ENCODE measurements around the gene CFAP43. TPM values are rescaled to one million over a fixed set of nuclear protein-coding genes. Genes with fewer than 3 reads are reported as not detected.

The CFAP43 gene, protein sequence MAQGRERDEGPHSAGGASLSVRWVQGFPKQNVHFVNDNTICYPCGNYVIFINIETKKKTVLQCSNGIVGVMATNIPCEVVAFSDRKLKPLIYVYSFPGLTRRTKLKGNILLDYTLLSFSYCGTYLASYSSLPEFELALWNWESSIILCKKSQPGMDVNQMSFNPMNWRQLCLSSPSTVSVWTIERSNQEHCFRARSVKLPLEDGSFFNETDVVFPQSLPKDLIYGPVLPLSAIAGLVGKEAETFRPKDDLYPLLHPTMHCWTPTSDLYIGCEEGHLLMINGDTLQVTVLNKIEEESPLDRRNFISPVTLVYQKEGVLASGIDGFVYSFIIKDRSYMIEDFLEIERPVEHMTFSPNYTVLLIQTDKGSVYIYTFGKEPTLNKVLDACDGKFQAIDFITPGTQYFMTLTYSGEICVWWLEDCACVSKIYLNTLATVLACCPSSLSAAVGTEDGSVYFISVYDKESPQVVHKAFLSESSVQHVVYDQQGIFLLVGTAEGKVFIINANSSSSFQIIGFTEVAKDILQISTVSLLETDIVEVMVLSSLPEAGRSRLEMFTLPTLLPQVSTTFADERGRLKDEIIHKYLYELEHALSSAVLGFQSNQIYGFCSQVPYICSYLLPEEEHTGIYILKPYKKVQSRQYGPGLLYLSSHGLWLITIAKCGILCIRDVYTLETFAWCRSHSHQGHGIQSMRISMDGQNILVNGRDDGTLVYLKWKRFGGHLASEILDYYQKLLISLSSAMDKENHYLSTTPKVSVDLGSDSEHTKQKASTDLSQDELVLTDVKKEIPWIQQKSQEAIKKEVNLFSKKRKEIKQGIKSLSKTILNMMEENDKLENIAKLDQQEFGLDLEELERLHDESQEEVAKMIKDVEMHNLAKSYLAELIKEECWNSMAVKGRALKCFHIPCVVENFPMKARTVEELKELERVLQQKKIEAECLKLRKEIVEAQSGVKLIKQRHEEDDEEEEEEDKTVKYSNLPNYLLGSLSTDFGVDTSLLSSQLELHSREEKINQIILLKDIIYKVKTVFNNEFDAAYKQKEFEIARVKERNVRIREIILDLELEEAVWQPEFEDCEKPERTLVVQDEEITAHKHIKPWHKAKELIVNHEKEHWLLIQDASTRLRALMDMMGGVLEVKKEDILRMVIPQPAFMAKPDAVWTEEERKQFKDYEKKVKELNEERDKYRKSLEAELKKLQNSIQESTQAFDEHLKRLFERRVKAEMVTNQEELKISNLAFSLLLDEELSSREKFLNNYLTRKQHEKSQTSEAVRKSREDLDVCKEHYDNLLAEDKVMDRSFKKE (N-terminal part only)
- not detected in 2 replicates for total RNA-seq

DNA sequence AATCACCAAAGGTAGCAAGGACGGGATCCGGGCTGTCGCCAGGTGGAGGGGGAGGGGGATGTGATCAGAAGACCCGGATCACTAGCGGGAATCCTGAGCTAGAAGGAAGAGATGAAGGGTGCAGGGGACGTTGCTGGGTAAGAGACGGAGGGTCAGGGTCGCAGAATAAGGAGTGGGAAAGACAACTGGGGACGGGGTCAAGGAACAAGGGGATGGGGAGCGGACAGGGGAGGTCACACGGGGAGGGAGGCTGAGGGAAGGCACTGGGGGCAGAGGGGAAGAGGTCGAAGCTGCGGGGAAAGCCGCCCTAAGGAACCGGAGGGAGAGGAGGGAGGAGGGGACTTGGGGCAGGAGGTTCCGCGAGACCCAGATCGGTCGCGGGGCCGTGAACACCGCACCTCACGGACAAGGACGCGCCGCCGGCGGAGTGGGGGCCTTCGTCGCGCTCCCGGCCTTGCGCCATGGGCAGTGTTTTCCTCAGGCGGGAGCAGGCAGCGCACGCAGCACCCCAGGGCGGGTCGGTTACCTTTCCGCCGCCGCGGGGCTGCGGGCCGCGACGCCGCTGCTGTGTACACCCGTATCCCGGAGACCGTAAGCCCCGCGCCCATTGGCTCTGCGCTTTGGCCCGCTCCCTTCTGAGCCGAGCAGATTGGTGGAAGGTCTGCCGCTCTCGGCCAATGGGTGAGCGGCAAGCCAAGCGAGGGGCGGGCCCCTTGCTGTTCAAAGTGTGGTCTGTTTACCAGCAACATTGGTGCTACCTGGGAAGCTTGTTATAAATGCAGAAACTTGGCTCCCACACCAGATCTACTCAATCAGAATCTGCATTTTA, at the start of gene CFAP43:
Gene CFAP43 (minus strand): TSS at position 581 of the 829 bp plus-strand sequence. CDS start 118 bp downstream, at position 463.
- peaks cover 33% of the 10 kb centered on the region for H3K27me3 Mint-ChIP-seq (ENCODE audit: insufficient read depth)
- H3K36me3 Mint-ChIP-seq (ENCODE audit: low read depth) = no peaks in the 10 kb centered on the region
- peak within 1 kb of the TSS; percentile 63 for H3K27ac Mint-ChIP-seq
- H3K4me3 Mint-ChIP-seq = peak within 1 kb of the TSS; percentile 82
- intact Hi-C loops (cut with micrococcal nuclease) = loop anchor here (1.0 to 10.0 kb wide), 8 partner anchors 24 to 477 kb away; partner anchors contain the start of genes GSTO2, ITPRIP, SLK and STN1
- peaks cover 10% of the 10 kb centered on the region for H3K9me3 Mint-ChIP-seq
- H3K4me1 Mint-ChIP-seq (ENCODE audit: low read depth) = peaks cover 12% of the 10 kb centered on the region
- peak; percentile 99 for DNase-seq (ENCODE audit: low spot score)

DNA sequence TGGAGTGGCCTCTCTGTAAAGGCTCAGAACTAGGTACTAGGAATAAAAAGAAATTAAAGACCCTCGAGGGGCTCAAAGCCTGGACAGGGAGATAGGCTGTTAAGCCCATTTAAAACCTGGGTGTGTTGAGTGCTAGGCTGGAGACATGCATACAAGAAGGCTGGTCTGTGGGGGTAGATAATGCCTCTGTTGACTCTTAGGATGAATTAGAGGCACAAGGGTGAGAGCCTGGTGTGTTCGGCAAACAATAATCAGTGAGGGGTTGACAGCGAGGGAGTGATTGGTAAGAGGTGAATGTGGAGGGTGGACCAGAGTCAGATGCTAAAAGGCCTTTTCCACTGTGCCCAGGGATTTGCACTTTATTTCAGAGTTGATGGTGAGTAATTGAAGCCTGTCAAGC, 49.5 kb upstream of the CFAP43 start:
- H3K9me3 Mint-ChIP-seq = no peaks in the 10 kb centered on the region
- no peak overlapping the region for H3K27ac Mint-ChIP-seq
- no peak overlapping the region for H3K4me3 Mint-ChIP-seq

GRCh38 chr10:104279550-104280259, 47.5 kb upstream of the CFAP43 start:
- Mint-ChIP-seq H3K36me3 (ENCODE audit: low read depth) (no peaks in the 10 kb centered on the region), H3K9me3 (no peaks in the 10 kb centered on the region), H3K27ac (no peak overlapping the region), H3K4me3 (no peak overlapping the region), H3K27me3 (ENCODE audit: insufficient read depth) (peaks cover 37% of the 10 kb centered on the region), H3K4me1 (ENCODE audit: low read depth) (no peaks in the 10 kb centered on the region)
- intact Hi-C loops (cut with micrococcal nuclease) = no loop called here
- no peak for DNase-seq (ENCODE audit: low spot score)

More for the DNA sequence above, 49.5 kb upstream of the CFAP43 start:
- Mint-ChIP-seq H3K27me3 (ENCODE audit: insufficient read depth) (peaks cover 33% of the 10 kb centered on the region), H3K36me3 (ENCODE audit: low read depth) (no peaks in the 10 kb centered on the region), H3K4me1 (ENCODE audit: low read depth) (no peaks in the 10 kb centered on the region)
- intact Hi-C loops (cut with micrococcal nuclease) = no loop called here
- no peak for DNase-seq (ENCODE audit: low spot score)

- H3K4me1 Mint-ChIP-seq (ENCODE audit: low read depth) = no peaks in the 10 kb centered on the region
- intact Hi-C loops (cut with micrococcal nuclease) = no loop called here
- peaks cover 35% of the 10 kb centered on the region for H3K27me3 Mint-ChIP-seq (ENCODE audit: insufficient read depth)
- no peak overlapping the region for H3K27ac Mint-ChIP-seq
- no peak overlapping the region for H3K4me3 Mint-ChIP-seq
- no peaks in the 10 kb centered on the region for H3K9me3 Mint-ChIP-seq
- no peaks in the 10 kb centered on the region for H3K36me3 Mint-ChIP-seq (ENCODE audit: low read depth)
- no peak for DNase-seq (ENCODE audit: low spot score)
These were observed 45.6 kb upstream of the CFAP43 start for GRCh38 chr10:104277785-104278184.

GRCh38 chr10:104276192-104276591, 44.0 kb upstream of the CFAP43 start:
- Mint-ChIP-seq H3K4me1 (ENCODE audit: low read depth) (no peaks in the 10 kb centered on the region), H3K9me3 (no peaks in the 10 kb centered on the region), H3K4me3 (no peak overlapping the region), H3K27me3 (ENCODE audit: insufficient read depth) (peaks cover 28% of the 10 kb centered on the region), H3K36me3 (ENCODE audit: low read depth) (no peaks in the 10 kb centered on the region), H3K27ac (no peak overlapping the region)
- no peak for DNase-seq (ENCODE audit: low spot score)
- intact Hi-C loops (cut with micrococcal nuclease) = no loop called here

DNA sequence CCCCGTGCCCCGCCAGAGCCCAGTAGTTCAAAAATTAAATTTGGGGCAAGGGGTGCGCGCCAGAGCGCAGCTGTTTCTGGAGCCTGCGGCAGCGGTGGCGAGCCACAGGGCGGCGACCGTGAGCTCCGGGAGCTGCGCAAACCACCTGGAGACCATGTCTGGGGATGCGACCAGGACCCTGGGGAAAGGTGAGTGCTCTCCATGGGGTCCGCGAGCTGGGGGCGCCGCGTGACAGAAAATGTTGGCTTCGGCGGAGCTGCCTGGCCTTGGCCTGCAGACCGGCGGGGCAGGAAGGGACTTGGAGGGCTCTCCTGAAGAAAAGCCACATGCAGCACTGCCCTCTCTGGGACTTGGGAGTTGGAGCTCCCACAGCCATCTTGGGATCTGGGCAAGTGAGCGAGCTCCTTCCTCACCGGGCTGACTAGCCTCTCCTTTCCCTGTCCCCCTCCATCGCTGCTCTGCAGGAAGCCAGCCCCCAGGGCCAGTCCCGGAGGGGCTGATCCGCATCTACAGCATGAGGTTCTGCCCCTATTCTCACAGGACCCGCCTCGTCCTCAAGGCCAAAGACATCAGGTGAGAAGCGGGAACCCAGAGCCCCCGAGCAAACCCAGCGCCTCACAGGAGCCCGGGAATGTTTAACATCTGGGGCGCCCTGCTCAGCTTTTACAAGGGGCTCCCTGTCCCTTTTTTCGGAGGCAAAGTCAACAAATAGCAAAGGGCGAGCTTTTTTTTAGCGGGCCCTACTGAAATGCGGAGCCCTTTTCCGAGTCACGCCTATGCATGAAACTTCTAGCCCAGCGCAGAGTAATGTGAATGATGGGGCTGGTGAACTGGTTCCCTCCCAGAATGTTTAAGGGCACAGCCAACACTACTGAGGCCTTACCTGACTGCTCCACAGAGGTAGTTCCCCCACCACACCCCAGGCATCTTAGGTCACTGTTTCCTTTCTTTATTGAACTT, 42.9 kb upstream of the CFAP43 start:
- Mint-ChIP-seq H3K27ac (no peak overlapping the region), H3K4me3 (no peak overlapping the region)
- intact Hi-C loops (cut with micrococcal nuclease) = loop anchor here (1.0 kb wide), 1 partner anchor 75 kb away; no protein-coding TSS in a partner anchor

GRCh38 chr10:104273899-104274575, 41.9 kb upstream of the CFAP43 start:
- Mint-ChIP-seq H3K4me3 (no peak overlapping the region), H3K27ac (no peak overlapping the region), H3K27me3 (ENCODE audit: insufficient read depth) (peaks cover 21% of the 10 kb centered on the region), H3K9me3 (no peaks in the 10 kb centered on the region), H3K36me3 (ENCODE audit: low read depth) (peaks cover 1% of the 10 kb centered on the region), H3K4me1 (ENCODE audit: low read depth) (peaks cover 5% of the 10 kb centered on the region)
- intact Hi-C loops (cut with micrococcal nuclease) = loop anchor here (1.0 kb wide), 1 partner anchor 76 kb away; no protein-coding TSS in a partner anchor
- no peak for DNase-seq (ENCODE audit: low spot score)

More for the DNA sequence above, 42.9 kb upstream of the CFAP43 start:
- Mint-ChIP-seq H3K9me3 (no peaks in the 10 kb centered on the region), H3K27me3 (ENCODE audit: insufficient read depth) (peaks cover 21% of the 10 kb centered on the region), H3K36me3 (ENCODE audit: low read depth) (no peaks in the 10 kb centered on the region), H3K4me1 (ENCODE audit: low read depth) (no peaks in the 10 kb centered on the region)
- peak; percentile 34 for DNase-seq (ENCODE audit: low spot score)

DNA sequence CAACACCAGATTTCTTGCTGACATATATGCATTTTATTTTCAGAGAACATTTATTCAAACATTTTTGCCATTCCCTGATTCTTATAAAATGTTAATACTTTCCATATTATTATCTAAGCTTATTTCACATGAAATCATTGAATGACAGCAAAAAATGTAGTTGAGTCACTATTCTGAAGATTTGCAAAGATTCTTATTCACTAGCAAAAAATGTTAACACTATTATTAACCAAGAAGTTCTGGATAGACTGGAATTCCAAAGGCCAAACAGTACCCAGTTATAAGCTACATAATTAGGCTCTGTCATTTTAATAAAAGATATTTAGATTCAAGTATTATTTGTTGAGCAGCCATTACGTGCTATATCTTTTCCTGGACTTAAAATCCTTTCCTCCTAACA, 41.1 kb upstream of the CFAP43 start:
- Mint-ChIP-seq H3K27me3 (ENCODE audit: insufficient read depth) (peaks cover 17% of the 10 kb centered on the region), H3K27ac (no peak overlapping the region), H3K9me3 (no peaks in the 10 kb centered on the region), H3K36me3 (ENCODE audit: low read depth) (peaks cover 2% of the 10 kb centered on the region), H3K4me1 (ENCODE audit: low read depth) (peaks cover 6% of the 10 kb centered on the region), H3K4me3 (no peak overlapping the region)
- intact Hi-C loops (cut with micrococcal nuclease) = no loop called here
- DNase-seq (ENCODE audit: low spot score) = no peak

DNA sequence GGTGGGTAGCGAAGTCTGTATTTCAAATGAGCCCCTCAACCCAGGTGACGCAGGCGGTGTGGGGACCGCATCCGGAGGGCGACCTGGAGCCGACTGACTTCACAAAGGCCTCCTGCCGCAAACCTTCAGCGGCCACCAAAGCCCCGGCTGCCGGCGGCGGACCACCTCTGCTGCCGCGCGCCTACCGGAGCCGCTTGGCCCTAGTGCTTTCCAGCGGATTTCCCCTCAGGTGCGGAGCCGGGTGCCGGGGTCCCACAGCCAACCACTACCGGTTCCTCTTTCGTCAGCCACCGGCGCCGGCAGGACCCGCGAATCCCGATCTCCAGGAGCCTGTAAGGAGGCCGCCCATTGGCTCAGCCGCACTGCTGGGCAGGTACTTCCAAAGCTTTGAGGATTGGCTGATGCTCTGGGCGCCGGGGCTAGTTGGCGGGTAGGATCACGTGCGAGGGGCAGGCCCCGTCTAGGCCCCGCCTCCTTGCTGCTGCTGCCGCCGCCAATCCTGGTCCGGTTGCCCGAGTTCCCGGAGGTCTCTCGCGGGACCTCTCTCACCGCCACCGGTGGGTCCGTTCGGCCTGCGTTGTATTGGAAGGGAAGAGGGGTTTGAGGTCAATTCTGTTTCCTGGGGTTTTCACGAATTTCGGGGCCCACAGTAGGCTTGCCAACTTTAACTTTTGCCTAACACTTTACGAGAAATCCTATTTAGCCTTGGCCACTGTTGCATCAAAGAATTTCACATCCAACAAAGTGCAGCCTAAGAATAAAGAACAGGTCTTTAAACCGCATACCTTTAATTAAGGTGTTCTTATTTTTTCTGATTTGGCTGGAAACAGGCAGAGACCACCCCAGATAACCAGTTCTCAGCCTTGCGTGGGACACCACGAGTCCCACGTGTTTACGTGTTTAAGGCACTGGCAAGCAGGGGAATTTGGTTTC, 36.8 kb upstream of the CFAP43 start, which contains the start of gene GSTO2:
Gene GSTO2 (plus strand): TSS at position 472 of the 933 bp plus-strand sequence. CDS start 5,732 bp downstream, outside the sequence.
- intact Hi-C loops (cut with micrococcal nuclease) = loop anchor here (1.0 to 2.0 kb wide), 8 partner anchors 9 to 358 kb away; partner anchors contain the start of genes CFAP43, CFAP58 and ITPRIP
- peak within 1 kb of the TSS; percentile 92 for H3K4me3 Mint-ChIP-seq
- H3K27ac Mint-ChIP-seq = peak within 1 kb of the TSS; percentile 96
- no peaks in the 10 kb centered on the region for H3K9me3 Mint-ChIP-seq
- peaks cover 45% of the 10 kb centered on the region for H3K4me1 Mint-ChIP-seq (ENCODE audit: low read depth)
- H3K36me3 Mint-ChIP-seq (ENCODE audit: low read depth) = peaks cover 37% of the 10 kb centered on the region
- peaks cover 4% of the 10 kb centered on the region for H3K27me3 Mint-ChIP-seq (ENCODE audit: insufficient read depth)
- peak; percentile 98 for DNase-seq (ENCODE audit: low spot score)
